ENCODE measurements around the gene ANO6.
"Not testable (repeated sequence)": the region's sequence is repeated elsewhere in the genome, so short reads cannot be mapped to it uniquely, and the experiment has no call there.

ANO6 gene, protein sequence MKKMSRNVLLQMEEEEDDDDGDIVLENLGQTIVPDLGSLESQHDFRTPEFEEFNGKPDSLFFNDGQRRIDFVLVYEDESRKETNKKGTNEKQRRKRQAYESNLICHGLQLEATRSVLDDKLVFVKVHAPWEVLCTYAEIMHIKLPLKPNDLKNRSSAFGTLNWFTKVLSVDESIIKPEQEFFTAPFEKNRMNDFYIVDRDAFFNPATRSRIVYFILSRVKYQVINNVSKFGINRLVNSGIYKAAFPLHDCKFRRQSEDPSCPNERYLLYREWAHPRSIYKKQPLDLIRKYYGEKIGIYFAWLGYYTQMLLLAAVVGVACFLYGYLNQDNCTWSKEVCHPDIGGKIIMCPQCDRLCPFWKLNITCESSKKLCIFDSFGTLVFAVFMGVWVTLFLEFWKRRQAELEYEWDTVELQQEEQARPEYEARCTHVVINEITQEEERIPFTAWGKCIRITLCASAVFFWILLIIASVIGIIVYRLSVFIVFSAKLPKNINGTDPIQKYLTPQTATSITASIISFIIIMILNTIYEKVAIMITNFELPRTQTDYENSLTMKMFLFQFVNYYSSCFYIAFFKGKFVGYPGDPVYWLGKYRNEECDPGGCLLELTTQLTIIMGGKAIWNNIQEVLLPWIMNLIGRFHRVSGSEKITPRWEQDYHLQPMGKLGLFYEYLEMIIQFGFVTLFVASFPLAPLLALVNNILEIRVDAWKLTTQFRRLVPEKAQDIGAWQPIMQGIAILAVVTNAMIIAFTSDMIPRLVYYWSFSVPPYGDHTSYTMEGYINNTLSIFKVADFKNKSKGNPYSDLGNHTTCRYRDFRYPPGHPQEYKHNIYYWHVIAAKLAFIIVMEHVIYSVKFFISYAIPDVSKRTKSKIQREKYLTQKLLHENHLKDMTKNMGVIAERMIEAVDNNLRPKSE

DNA sequence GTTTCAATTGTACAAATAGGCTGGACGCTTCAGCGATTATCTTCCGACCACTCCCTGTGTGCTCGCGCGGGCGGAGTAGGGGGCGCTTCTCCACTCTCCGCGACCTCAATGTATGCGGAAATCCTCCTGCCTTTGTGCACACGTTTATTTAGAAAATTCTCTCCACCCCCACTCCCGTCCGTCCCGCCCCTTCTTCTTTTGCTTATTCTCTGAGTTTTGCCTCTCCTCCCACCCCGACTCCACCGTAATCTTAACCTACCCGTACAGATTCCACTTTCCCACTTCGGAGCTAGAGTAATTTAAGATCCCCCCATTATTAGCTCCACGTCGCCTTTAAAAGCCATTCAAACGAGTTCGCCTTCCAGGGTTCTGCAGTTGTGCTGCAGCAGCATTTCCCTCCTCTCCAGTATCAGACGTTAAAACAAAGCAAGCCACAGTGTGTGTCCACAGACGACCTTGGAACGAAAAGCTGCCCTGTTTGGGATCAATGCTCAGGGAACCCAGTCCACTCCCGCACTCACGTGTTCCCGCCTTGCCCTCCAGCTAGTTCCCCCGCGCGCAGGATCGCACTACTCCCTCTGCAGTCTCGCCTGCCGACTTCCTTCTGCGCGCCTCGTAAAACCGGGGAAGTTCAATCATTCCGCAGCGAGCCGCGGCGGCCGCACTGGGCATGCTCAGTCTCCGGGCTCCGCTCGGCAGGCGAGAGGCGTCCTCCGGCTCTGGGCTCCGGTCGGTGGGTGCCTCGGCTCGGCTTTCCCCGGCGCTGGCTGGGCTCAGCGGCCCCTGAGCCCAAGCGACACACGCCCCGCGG is at the start of gene ANO6:
TSS of gene ANO6 (plus strand) at position 677 of the 811 bp plus-strand sequence. CDS start 227 bp downstream, outside the sequence.
- DNase-seq (ENCODE audit: low read depth): peak; percentile 61

DNA sequence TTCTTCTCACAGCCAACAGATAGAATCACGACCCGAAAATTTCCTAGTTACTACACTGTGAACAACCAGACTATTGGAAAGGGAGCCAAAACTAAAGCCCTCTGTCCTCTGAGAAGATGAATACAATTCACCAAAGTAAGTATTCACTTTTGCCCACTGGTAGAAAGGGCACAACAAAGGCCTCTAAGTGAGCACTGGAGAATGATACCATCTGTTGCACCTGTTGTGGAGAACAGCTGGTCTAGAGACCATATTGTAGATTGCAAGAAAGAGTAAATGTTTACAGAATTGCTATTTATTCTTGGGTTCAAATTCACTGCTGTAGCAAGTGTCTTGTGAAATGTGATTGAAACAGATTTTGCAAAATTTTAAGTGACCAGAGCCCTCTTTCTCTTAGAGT is 46.9 kb upstream of the ANO6 start:
- no peak for DNase-seq (ENCODE audit: low read depth)

DNA sequence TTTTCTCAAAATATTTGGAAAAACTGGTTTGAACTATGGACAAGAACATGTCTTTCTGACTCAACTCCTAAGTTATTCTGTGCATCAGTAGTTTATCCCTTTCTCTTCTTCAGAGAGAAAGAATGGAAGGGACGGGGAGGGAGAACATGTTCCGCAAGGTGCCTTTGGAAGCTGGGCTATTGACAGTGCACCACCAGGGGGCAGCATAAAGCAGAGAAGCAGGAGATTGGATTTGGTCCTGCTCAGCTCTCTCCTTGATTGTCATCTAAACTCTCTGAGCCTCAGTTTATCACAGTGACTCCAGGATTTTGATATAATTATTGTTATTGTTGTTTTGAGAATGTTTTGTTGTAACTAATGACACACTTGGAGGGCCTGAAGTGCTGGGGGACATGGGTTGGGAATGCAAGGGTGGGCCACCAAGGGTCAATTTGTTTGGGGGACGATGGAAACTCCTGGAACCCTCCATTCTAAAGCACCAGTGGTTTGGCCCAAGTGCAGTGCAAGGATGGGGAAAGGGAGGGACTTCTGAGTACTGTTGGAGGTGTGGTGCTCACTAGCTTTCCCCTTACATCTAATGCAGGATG is 45.3 kb upstream of the ANO6 start:
- DNase-seq (ENCODE audit: low read depth): peak; percentile 87

DNA sequence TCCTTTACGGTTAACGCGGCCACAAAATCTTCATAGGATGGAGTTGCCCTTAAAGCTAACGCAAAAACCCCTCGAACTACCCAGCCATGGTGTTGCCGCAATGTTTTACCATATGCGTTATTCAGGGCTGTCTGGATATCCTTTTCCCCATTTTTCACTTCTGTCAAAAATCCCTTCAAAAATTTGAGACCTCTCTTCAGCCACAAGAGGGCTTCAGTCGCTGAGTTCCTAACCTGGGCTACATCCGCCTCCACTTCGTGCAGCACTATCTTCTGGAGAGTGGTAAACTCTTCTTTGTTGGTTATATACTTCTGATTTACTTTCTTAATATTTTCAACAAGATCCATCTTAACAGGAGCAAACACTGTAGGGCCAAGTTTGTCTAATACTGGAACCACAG is 42.6 kb upstream of the ANO6 start:
- DNase-seq (ENCODE audit: low read depth): not testable (repeated sequence)

DNA sequence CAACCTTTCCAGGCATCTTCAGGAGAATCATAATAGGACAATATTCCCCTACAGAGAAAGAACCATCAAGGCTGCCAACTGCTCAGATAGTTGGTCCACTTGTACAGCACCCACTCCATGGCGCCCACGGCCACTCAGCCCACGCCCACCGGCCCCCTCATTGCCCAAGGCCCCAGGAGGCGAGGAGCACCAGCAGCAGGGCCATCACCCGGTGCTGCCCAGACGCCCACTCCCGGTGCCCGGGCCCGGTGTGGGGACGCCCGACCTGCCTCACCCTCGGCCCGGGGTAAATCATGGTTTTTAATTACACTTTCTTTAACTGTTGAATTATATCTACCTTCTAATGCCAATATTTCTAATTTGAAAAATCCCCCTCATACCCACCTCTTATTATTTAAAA is 41.3 kb upstream of the ANO6 start:
- DNase-seq (ENCODE audit: low read depth): no peak

DNA sequence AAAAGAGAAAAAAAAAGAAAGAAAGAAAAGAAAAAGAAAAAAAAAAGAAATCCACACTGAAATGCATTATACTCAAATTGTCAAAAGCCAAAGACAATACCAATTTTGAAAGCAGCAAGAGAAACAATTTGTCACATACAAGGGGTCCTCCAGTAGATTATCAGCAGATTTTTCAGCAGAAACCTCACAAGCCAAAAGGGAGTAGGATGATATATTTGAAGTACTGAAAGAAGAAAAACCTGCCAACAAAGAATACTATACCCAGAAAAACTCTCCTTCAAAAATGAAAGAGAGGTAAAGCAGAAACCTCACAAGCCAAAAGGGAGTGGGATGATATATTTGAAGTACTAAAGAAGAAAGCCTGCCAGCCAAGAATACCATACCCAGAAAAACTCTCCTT is 37.1 kb upstream of the ANO6 start:
- no peak for DNase-seq (ENCODE audit: low read depth)

DNA sequence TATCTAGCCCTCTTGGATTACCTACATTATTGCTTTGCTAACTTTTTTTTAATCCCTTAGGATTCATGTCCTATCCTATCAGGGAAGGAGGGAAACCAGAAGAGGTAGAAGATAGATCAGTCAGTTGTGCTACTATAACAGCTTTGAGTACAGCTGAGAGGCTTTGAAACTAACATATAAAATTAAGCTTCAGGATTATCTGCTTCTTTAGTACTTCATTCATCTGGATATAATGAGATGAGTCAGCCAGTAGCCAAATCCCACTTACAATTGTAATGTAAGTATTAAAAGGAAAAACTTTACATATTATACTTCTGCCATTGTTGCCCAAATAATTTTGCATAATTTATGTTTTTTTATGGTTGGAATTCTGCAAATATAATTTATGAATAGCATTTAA is 33.4 kb upstream of the ANO6 start:
- no peak for DNase-seq (ENCODE audit: low read depth)

DNA sequence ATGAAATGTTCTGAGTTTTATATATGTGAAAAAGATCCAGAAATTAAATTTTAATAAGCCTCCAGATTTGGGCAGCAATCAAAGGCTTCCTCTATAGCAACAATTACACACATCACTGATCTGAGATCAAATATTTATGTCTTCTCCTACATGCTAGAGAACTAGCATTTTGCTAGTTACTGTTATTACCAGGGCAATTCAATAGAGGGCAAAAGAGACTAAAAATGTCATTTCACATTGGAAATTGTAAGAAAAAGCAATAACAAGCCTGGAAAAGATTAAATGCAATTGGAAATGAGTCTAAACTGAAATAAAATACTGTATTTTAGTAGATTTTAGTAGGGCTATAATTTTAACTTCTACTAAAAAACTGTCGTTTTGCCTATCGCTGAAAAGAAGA is 32.6 kb upstream of the ANO6 start:
- no peak for DNase-seq (ENCODE audit: low read depth)

DNA sequence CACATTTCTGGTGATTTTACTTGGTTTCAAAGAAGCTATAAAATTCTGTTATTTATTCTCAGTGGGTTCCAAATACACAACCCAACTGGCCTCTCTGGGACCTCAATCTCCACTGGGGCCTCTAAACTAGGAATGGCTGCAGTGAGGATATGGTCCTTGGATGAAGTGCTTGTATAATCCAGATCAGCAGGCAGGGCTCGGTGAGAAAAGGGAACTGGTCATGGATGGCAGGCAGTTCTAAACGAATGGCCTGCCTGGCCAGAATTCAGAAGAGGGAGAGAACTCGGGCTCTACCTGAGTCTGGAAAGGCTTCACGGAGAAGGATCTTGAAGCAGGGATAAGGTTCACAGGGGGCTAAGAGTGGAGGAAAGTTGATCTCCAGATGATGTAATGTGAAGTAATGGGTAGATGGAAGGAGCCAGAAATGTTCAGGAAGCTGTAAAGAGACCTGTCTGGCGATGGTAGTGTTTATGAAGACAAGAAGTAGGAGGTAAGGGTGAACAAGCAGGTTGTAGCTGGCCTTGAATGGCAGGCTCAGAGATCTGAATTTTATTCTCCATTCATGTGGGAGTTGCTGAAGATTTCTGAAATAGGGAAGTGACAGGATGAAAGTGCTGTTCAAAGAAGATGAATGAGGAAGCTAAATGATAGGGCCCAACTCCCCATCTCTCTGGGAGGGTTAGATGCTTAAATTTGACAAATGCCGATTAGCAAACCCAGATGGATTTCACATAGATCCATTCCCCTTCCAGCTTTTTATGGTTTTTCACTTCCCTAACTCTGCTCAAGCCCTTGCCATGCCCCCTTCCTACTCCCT is 31.5 kb upstream of the ANO6 start:
- no peak for DNase-seq (ENCODE audit: low read depth)

DNA sequence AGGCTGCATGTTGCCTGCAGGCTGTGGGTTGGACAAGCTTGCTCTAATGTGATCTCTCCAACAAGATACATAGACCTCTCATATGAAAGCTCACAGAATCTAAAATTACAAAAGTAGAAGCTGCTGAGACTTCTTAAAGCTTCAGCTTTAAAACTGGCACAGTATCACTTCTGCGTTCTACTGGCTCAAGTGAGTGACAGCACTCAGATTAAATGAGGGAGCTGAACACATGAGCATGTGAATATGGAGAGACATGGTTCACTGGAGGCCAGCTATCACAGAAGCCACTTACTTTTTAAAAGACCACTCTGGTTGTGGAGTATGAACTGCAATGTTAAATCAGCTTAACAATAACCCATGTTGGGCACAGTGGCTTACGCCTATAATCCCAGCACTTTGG is 29.1 kb upstream of the ANO6 start:
- no peak for DNase-seq (ENCODE audit: low read depth)

DNA sequence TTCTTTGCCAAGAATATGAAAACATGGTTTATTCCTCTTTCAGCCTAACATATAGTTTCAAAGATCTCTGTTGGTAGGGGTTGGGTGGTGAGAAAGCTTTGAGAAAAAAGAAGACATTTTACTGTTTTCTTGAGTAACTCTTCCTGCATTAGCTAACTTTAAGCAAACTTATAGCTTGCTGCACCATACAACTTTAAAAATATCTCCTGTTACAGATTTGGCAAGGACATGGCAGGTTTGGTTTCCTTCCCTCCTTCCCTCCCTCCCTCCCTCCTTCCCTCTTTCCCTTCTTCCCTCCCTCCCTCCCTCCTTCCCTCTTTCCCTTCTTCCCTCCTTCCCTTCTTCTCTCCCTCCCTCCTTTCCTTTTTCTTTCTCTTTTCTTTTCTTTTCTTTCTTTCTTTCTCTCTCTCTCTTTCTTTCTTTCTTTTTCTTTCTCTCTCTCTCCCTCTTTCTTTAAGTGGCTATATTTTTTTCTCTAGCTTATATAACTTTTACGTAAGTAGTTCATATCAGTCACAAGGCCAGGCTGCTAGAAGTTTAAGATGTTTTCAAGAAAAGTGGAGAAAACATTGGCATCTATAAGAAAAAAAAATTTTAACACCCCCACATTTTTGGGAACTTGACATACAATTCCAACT is 26.0 kb upstream of the ANO6 start:
- DNase-seq (ENCODE audit: low read depth): no peak

DNA sequence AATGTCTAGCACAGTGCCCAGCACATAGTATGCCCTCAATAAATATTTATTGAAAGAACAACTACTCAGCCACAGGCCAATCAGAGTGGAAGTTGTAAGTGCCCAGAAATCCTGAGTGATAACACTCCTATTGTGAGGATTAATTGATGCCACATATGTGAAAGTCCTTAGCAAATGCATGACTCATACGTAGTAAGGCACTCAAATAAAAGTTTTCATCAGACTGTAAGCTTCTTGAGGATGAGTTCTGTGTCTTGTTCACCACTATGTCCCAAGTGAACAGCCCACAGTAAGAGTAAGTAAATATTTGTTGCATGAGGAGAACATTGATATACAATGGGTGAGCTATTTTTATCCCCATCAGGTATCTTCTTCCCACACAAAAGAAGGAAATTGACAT is 24.7 kb upstream of the ANO6 start:
- no peak for DNase-seq (ENCODE audit: low read depth)

DNA sequence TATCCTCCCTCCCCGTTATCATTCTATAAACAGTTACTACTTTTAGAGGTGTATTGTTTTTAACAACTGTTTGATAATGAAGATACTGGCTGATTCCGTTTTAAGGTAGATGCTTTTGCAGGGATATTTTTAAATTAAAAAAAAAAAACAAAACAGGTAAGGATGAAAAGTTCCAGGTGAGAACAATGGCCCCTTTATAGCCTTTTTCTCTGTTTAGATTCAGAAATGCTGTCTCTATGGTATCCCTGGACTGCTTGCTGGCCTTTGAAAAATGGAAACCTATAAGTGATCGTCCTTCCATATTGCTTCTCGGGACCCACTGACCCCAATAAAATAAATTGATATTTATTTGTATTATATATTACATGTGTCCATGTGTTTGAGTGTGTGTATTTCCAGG is 23.2 kb upstream of the ANO6 start:
- DNase-seq (ENCODE audit: low read depth): no peak

DNA sequence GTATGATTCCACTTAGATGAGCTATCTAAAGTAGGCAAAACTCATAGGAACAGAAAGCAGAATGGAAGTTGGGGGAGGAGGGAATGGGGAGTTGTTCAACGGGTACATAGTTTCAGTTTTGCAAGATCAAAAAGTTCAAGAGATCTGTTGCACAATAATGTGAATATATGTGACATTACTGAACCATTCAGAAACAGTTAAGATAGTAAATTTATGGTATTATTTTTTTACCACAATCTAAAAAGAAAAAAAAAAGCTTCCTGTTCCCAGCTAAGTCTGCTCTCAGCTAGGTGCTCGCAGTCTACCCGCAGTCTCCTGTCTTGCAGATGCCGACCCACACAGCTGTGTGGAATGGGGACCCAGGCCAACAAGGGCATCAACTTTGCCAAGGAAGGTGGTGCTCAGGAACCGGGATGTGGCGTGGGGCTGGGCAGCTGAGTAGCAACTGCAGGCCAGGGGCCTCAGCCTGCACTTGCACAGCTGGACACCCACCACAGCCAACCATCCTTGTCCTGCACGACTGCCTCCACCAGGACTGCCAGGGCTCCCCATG is 15.3 kb upstream of the ANO6 start:
- DNase-seq (ENCODE audit: low read depth): no peak

DNA sequence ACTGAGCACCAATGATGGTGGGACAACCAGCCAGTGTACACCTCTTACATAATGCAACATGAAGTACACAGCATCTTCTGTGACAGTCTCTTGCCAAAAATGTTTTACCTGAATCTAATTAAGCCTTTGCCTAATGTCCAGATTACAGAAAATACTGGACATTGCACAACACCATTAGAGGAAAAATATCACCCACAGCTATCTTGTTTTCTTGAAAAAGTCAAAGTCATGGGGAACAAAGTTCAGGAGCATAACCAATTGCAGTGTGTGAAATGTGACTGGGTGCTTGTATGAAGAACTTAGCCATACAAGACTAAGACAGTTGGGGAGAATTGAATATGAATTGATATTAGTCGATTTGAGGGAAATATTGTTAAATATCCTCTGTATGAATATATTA is 12.1 kb upstream of the ANO6 start:
- no peak for DNase-seq (ENCODE audit: low read depth)

DNA sequence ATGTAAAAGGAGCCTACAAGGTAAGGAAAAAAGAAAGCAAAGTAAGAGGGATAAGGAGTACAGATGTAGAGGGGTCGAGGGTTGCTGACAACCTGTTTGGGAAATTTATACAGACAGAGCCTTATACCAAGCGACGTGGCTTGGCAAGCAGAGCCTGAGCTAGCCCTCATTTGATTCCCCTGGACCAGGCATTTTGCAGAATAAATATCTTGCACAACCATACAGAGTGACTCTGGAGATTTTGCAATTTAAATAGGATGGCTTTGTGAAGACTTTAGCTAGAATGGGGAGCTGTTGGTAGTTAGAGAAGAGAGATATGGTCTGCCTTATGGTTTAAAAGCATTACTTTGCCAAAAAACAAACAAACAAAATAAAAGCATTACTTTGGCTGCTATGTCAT is 11.1 kb upstream of the ANO6 start:
- no peak for DNase-seq (ENCODE audit: low read depth)

DNA sequence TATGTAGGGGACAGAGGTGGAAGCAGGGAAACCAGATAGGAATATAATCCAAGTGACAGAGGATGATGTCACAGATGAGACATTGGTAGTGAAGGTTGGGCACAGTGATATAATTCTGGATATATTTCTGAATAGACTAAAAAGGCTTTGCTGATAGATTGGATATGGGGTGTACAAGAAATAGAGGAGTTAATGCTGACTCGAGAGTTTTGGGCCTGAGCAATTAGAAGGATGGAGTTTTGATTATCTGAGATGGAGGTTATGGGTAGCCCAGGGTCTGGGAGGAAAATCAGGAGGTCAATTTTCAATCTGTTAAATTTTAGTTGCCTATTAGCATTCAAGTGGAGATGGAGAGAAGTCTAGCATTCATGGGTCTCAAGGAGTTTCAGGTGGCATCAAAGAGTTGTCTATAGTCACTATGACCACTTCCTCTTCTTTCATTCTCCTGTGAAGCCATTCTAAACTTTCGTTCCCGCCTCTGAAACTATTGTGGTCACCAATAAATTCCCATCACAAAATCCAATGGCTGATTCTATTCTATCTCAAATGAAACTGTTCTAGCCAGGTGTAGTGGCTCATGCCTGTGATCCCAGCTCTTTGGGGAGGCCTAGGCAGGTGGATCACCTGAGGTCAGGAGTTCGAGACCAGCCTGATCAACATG is 10.6 kb upstream of the ANO6 start:
- no peak for DNase-seq (ENCODE audit: low read depth)

DNA sequence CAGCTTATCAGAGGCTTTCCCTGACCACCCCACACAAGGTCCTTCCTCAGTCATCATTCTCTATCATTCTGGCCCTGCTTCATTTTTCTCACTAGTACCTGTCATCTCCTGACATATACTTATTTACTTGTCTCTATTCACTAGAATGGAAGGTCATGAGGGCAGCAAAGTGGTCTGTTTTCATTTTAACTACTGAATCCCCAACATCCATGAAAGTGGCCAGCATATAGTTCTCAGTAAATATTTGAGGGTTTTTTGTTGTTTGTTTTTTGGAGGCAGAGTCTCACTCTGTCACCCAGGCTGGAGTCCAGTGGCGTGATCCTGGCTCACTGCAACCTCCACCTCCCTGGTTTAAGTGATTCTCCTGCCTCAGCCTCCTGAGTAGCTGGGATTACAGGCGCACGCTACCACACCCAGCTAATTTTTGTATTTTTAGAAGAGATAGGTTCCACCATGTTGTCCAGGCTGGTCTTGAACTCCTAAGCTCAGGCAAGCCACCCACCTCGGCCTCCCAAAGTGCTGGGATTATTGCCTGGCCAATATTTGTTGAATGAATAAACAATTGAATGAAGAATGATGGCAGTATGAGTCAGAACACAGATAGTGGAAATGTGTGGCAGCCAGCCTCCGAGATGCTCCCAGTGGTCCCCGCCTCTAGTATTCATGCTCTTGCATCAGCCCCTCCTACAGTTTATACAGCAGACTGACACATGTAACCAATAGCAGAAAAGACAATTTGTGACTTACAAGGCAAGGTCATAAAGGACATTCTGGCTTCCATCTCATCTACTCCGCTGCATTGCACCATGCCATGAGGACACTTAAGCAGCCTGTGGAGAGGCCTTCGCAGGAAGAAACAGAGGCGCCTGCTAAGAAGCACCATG is 7.0 kb upstream of the ANO6 start:
- DNase-seq (ENCODE audit: low read depth): no peak

DNA sequence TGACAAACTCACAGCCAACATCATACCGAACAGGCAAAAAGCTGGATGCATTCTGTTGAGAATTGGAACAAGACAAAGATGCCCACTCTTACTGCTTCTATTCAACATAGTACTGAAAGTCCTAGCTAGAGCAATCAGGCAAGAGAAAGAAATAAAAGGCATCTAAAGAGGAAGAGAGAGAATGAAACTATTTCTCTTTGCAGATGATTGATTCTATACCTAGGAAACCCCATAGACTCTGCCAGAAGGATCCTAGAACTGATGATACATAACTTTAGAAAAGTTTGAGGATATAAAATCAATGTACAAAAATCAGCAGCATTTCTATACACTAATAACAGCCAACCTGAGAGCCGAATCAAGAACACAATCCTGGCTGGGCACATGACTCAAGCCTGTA is 6.1 kb upstream of the ANO6 start:
- no peak for DNase-seq (ENCODE audit: low read depth)
